ENCODE results near the gene UNC5C. TPM values are rescaled to one million over a fixed set of nuclear protein-coding genes. Genes with fewer than 3 reads are reported as not detected.
A peak's percentile ranks its signal among the peaks of the same experiment; 100 is the strongest.

The UNC5C gene
- total RNA-seq, 1 experiment from 2014 or later = not detected

GRCh38 chr4:95170176-95170575 lies 378.6 kb downstream of the UNC5C start:
- ChIA-PET CTCF (no interaction called here), POLR2A (no interaction called here)
- no peaks in the 10 kb centered on the region for H3K36me3 Mint-ChIP-seq (ENCODE audit: insufficient read depth, unreplicated experiment)
- Histone ChIP-seq H3K4me3 (ENCODE audit: low read depth, low read length) (no peak overlapping the region), H3K4me1 (no peaks in the 10 kb centered on the region), H3K36me3 (ENCODE audit: control insufficient read depth, insufficient read depth, low read length) (no peaks in the 10 kb centered on the region), H3K27me3 (replicated peaks; ENCODE audit: control insufficient read depth, insufficient read depth, low read length) (no peaks in the 10 kb centered on the region), H3K9me3 (no peaks in the 10 kb centered on the region)
- intact Hi-C loops (cut with micrococcal nuclease; ENCODE audit: unreplicated experiment) = no loop called here
- no peak overlapping the region for H3K4me3 Mint-ChIP-seq (ENCODE audit: unreplicated experiment)
- TF ChIP-seq, protein P1, sequence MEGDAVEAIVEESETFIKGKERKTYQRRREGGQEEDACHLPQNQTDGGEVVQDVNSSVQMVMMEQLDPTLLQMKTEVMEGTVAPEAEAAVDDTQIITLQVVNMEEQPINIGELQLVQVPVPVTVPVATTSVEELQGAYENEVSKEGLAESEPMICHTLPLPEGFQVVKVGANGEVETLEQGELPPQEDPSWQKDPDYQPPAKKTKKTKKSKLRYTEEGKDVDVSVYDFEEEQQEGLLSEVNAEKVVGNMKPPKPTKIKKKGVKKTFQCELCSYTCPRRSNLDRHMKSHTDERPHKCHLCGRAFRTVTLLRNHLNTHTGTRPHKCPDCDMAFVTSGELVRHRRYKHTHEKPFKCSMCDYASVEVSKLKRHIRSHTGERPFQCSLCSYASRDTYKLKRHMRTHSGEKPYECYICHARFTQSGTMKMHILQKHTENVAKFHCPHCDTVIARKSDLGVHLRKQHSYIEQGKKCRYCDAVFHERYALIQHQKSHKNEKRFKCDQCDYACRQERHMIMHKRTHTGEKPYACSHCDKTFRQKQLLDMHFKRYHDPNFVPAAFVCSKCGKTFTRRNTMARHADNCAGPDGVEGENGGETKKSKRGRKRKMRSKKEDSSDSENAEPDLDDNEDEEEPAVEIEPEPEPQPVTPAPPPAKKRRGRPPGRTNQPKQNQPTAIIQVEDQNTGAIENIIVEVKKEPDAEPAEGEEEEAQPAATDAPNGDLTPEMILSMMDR (IDR thresholded peaks at IDR 0.05; ENCODE audit: insufficient read depth in 1 of 2, low read depth in 1 of 2, low read length in 1 of 2, severe bottlenecking in 1 of 2, unreplicated experiment in 1 of 2) = no peak
- no TSS peak for BruUV-seq (replicated peaks)
- H3K4me1 Mint-ChIP-seq (ENCODE audit: low read depth, unreplicated experiment) = no peaks in the 10 kb centered on the region
- H3K27ac Mint-ChIP-seq (ENCODE audit: unreplicated experiment) = no peak overlapping the region
- H3K9me3 Mint-ChIP-seq (ENCODE audit: unreplicated experiment) = no peaks in the 10 kb centered on the region
- no peak for DNase-seq
- no peaks in the 10 kb centered on the region for H3K27me3 Mint-ChIP-seq (ENCODE audit: insufficient read depth, unreplicated experiment)

DNA sequence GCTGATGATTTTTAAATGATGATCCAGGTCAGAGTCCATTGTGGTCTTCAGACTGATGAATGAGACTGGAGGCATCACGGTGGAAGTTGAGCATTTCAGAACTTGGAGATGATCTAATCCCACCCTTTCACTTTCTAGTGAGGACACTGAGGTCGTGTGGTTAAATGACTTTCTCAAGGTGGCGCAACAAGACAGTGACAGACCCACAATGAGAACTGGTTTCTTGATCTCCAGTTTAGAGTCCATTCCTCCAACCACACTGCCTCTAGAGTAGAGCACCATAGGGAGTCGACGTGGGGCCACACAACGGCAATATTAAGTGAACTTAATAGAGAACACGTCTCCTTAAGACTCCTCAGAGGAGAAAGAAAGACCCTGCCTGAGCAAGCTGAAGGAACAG lies 381.0 kb downstream of the UNC5C start:
- DNase-seq = no peak
- Mint-ChIP-seq H3K27me3 (ENCODE audit: insufficient read depth, unreplicated experiment) (no peaks in the 10 kb centered on the region), H3K4me3 (ENCODE audit: unreplicated experiment) (no peak overlapping the region), H3K4me1 (ENCODE audit: low read depth, unreplicated experiment) (no peaks in the 10 kb centered on the region), H3K27ac (ENCODE audit: unreplicated experiment) (no peak overlapping the region), H3K36me3 (ENCODE audit: insufficient read depth, unreplicated experiment) (no peaks in the 10 kb centered on the region), H3K9me3 (ENCODE audit: unreplicated experiment) (no peaks in the 10 kb centered on the region)
- no TSS peak for BruUV-seq (replicated peaks)
- ChIA-PET POLR2A (no interaction called here), CTCF (no interaction called here)
- H3K4me3 ChIP-seq (ENCODE audit: low read depth, low read length) = no peak overlapping the region
- H3K27me3 ChIP-seq (replicated peaks; ENCODE audit: control insufficient read depth, insufficient read depth, low read length) = no peaks in the 10 kb centered on the region
- no peaks in the 10 kb centered on the region for H3K9me3 ChIP-seq
- H3K36me3 ChIP-seq (ENCODE audit: control insufficient read depth, insufficient read depth, low read length) = no peaks in the 10 kb centered on the region
- H3K4me1 ChIP-seq = no peaks in the 10 kb centered on the region
- intact Hi-C loops (cut with micrococcal nuclease; ENCODE audit: unreplicated experiment) = loop anchor here (2.0 to 10.0 kb wide), 7 partner anchors 99 to 1185 kb away; no protein-coding TSS in a partner anchor
- TF ChIP-seq, protein P1 (IDR thresholded peaks at IDR 0.05; ENCODE audit: insufficient read depth in 1 of 2, low read depth in 1 of 2, low read length in 1 of 2, severe bottlenecking in 1 of 2, unreplicated experiment in 1 of 2) = no peak

DNA sequence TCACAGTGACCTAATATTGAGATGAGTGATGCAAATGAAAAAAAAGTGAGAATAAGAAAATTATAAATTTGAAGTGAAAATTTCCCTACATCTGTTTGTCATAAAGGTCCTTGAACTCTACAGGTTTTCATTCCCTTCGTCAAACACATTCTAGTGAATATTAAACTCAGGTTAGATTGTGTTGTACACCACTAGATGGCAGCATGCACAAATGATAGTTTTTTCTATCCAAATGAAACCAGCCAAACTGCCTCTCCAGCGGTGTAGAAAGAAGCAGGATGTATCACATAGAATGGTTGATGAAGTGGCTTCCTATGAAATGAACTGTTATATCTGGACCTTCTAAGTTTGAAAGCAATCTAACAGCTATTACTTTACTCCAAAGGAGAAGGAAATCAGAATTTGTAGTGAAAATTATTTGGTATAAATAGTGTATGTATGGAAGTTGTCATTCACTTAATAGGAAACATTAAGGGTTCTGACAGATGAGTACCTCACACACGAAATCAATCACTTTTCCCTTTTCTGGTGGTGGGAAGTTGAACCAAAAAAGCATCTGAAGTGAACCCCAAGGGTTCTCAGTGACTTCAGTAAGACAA lies 382.7 kb downstream of the UNC5C start:
- H3K9me3 Mint-ChIP-seq (ENCODE audit: unreplicated experiment) = no peaks in the 10 kb centered on the region
- Histone ChIP-seq H3K4me3 (ENCODE audit: low read depth, low read length) (no peak overlapping the region), H3K27me3 (replicated peaks; ENCODE audit: control insufficient read depth, insufficient read depth, low read length) (no peaks in the 10 kb centered on the region), H3K36me3 (ENCODE audit: control insufficient read depth, insufficient read depth, low read length) (no peaks in the 10 kb centered on the region), H3K9me3 (no peaks in the 10 kb centered on the region), H3K4me1 (no peaks in the 10 kb centered on the region)
- H3K4me1 Mint-ChIP-seq (ENCODE audit: low read depth, unreplicated experiment) = no peaks in the 10 kb centered on the region
- no peaks in the 10 kb centered on the region for H3K36me3 Mint-ChIP-seq (ENCODE audit: insufficient read depth, unreplicated experiment)
- TF ChIP-seq, protein P1 (IDR thresholded peaks at IDR 0.05; ENCODE audit: insufficient read depth in 1 of 2, low read depth in 1 of 2, low read length in 1 of 2, severe bottlenecking in 1 of 2, unreplicated experiment in 1 of 2) = peak; percentile 32 to 67
- BruUV-seq (replicated peaks) = no TSS peak
- H3K27ac Mint-ChIP-seq (ENCODE audit: unreplicated experiment) = no peak overlapping the region
- peak in 1 of 2 experiments; percentile 61 for DNase-seq
- no peaks in the 10 kb centered on the region for H3K27me3 Mint-ChIP-seq (ENCODE audit: insufficient read depth, unreplicated experiment)
- intact Hi-C loops (cut with micrococcal nuclease; ENCODE audit: unreplicated experiment) = loop anchor here (1.0 to 10.0 kb wide), 10 partner anchors 39 to 1187 kb away; no protein-coding TSS in a partner anchor
- POLR2A ChIA-PET = no interaction called here
- CTCF ChIA-PET = no interaction called here
- H3K4me3 Mint-ChIP-seq (ENCODE audit: unreplicated experiment) = no peak overlapping the region
